SJSA1 (cell line): ENCODE data around the gene MAEL. TPM values are rescaled to one million over a fixed set of nuclear protein-coding genes. Genes with fewer than 3 reads are reported as not detected.

Source experiments
- DNase-seq, 2 experiments: peaks; one replicate each; pipeline ENCODE4 v3.0.0-alpha.2; 2015 to 2020; ENCODE audit warnings: low spot score in 2 of 2, low read depth in 1 of 2
- H3K27ac ChIP-seq: fragments of 250-450 bp; sonication (Bioruptor Pico); 2 replicates; pipeline ENCODE4 v1.5.1; 2020; ENCODE audit warnings: mild to moderate bottlenecking, moderate library complexity
- H3K27me3 ChIP-seq: fragments of 250-450 bp; sonication (Bioruptor Pico); replicated peaks from 2 replicates; pipeline ENCODE4 v1.5.1; 2020; ENCODE audit warnings: mild to moderate bottlenecking, moderate library complexity
- H3K36me3 ChIP-seq: fragments of 250-450 bp; sonication (Bioruptor Pico); 2 replicates; pipeline ENCODE4 v1.5.1; 2020; ENCODE audit warnings: mild to moderate bottlenecking
- H3K4me1 ChIP-seq: fragments of 250-450 bp; sonication (Bioruptor Pico); replicated peaks from 2 replicates; pipeline ENCODE4 v1.6.1; 2021; ENCODE audit warnings: mild to moderate bottlenecking
- H3K4me3 ChIP-seq: fragments of 250-450 bp; sonication (Bioruptor Pico); 2 replicates; pipeline ENCODE4 v1.5.1; 2020; ENCODE audit warnings: mild to moderate bottlenecking
- H3K9me3 ChIP-seq: fragments of 250-450 bp; sonication (Bioruptor Pico); replicated peaks from 2 replicates; pipeline ENCODE4 v1.5.1; 2020; ENCODE audit warnings: mild to moderate bottlenecking
- total RNA-seq: library from RNA; depleted of rRNA; stranded (reverse); fragments of >200 nt; shearing (Covaris generic); gene quantifications from 2 replicates; pipeline ENCODE4 v1.2.3, GENCODE V29; 2014

Gene MAEL
- total RNA-seq, 1 experiment from 2014 or later, result 0.05 TPM

- DNase-seq, result no peak
- Histone ChIP-seq H3K36me3 (no peaks in the 10 kb centered on the region), H3K27me3 (no peaks in the 10 kb centered on the region), H3K4me1 (peaks cover 10% of the 10 kb centered on the region), H3K4me3 (no peak overlapping the region), H3K27ac (no peak overlapping the region), H3K9me3 (no peaks in the 10 kb centered on the region)
Observed at GRCh38 chr1:167054531-167054930, 65.5 kb downstream of the MAEL start.

- Histone ChIP-seq H3K4me1 (peaks cover 11% of the 10 kb centered on the region), H3K27me3 (no peaks in the 10 kb centered on the region), H3K9me3 (no peaks in the 10 kb centered on the region), H3K27ac (no peak overlapping the region), H3K36me3 (no peaks in the 10 kb centered on the region), H3K4me3 (no peak overlapping the region)
- DNase-seq, result no peak
Observed at GRCh38 chr1:167054946-167055630, 66.0 kb downstream of the MAEL start.

GRCh38 chr1:167056529-167057231, 67.6 kb downstream of the MAEL start:
- H3K9me3 ChIP-seq, result no peaks in the 10 kb centered on the region
- H3K27ac ChIP-seq, result no peak overlapping the region
- H3K4me1 ChIP-seq, result peaks cover 11% of the 10 kb centered on the region
- no peaks in the 10 kb centered on the region for H3K36me3 ChIP-seq
- no peaks in the 10 kb centered on the region for H3K27me3 ChIP-seq
- DNase-seq, result no peak
- no peak overlapping the region for H3K4me3 ChIP-seq

- peaks cover 11% of the 10 kb centered on the region for H3K4me1 ChIP-seq
Observed at GRCh38 chr1:167057241-167057688, 68.2 kb downstream of the MAEL start.

GRCh38 chr1:167059045-167059808, 70.1 kb downstream of the MAEL start:
- Histone ChIP-seq H3K4me3 (no peak overlapping the region), H3K27me3 (no peaks in the 10 kb centered on the region), H3K9me3 (no peaks in the 10 kb centered on the region), H3K4me1 (peaks cover 11% of the 10 kb centered on the region), H3K36me3 (no peaks in the 10 kb centered on the region), H3K27ac (peak overlapping the region; percentile 22; the same call in 1 of the 2 replicates)
- DNase-seq, result peak; percentile 75 to 79

More at GRCh38 chr1:167057241-167057688, 68.2 kb downstream of the MAEL start:
- peak; percentile 60 to 64 for DNase-seq
- no peak overlapping the region for H3K27ac ChIP-seq
- H3K9me3 ChIP-seq, result no peaks in the 10 kb centered on the region
- H3K4me3 ChIP-seq, result no peak overlapping the region
- no peaks in the 10 kb centered on the region for H3K36me3 ChIP-seq
- no peaks in the 10 kb centered on the region for H3K27me3 ChIP-seq

GRCh38 chr1:167059809-167060107, 70.7 kb downstream of the MAEL start:
- H3K4me3 ChIP-seq, result no peak overlapping the region
- no peaks in the 10 kb centered on the region for H3K27me3 ChIP-seq
- DNase-seq, result no peak
- H3K4me1 ChIP-seq, result peaks cover 11% of the 10 kb centered on the region
- H3K36me3 ChIP-seq, result no peaks in the 10 kb centered on the region
- H3K27ac ChIP-seq, result no peak overlapping the region
- no peaks in the 10 kb centered on the region for H3K9me3 ChIP-seq

GRCh38 chr1:167060141-167061072, 71.3 kb downstream of the MAEL start:
- Histone ChIP-seq H3K4me3 (no peak overlapping the region), H3K36me3 (no peaks in the 10 kb centered on the region), H3K27ac (no peak overlapping the region), H3K4me1 (peaks cover 11% of the 10 kb centered on the region), H3K9me3 (no peaks in the 10 kb centered on the region), H3K27me3 (no peaks in the 10 kb centered on the region)
- DNase-seq, result no peak

GRCh38 chr1:167061073-167061464, 72.0 kb downstream of the MAEL start:
- Histone ChIP-seq H3K4me1 (peaks cover 11% of the 10 kb centered on the region), H3K27me3 (no peaks in the 10 kb centered on the region), H3K36me3 (no peaks in the 10 kb centered on the region), H3K9me3 (no peaks in the 10 kb centered on the region), H3K27ac (no peak overlapping the region), H3K4me3 (no peak overlapping the region)
- no peak for DNase-seq

GRCh38 chr1:167064621-167065020, 75.5 kb downstream of the MAEL start:
- Histone ChIP-seq H3K9me3 (no peaks in the 10 kb centered on the region), H3K27ac (no peak overlapping the region), H3K27me3 (0 out of 2 replicates have a peak, but pooled peaks cover 6% of the 10 kb centered on the region), H3K4me3 (no peak overlapping the region), H3K36me3 (no peaks in the 10 kb centered on the region), H3K4me1 (peaks cover under 1% of the 10 kb centered on the region; the same call in 1 of the 2 replicates)
- no peak for DNase-seq

GRCh38 chr1:167065471-167065870, 76.4 kb downstream of the MAEL start:
- Histone ChIP-seq H3K36me3 (no peaks in the 10 kb centered on the region), H3K27me3 (0 out of 2 replicates have a peak, but pooled peaks cover 8% of the 10 kb centered on the region), H3K27ac (no peak overlapping the region), H3K4me1 (no peaks in the 10 kb centered on the region), H3K9me3 (no peaks in the 10 kb centered on the region), H3K4me3 (no peak overlapping the region)
- no peak for DNase-seq

- Histone ChIP-seq H3K4me1 (no peaks in the 10 kb centered on the region), H3K4me3 (no peak overlapping the region), H3K27me3 (0 out of 2 replicates have a peak, but pooled peaks cover 11% of the 10 kb centered on the region), H3K27ac (no peak overlapping the region), H3K9me3 (no peaks in the 10 kb centered on the region), H3K36me3 (no peaks in the 10 kb centered on the region)
- DNase-seq, result peak; percentile 52 to 70
Observed at GRCh38 chr1:167066333-167067122, 77.4 kb downstream of the MAEL start.

GRCh38 chr1:167067904-167068303, 78.8 kb downstream of the MAEL start:
- no peaks in the 10 kb centered on the region for H3K36me3 ChIP-seq
- 0 out of 2 replicates have a peak, but pooled peaks cover 11% of the 10 kb centered on the region for H3K27me3 ChIP-seq
- no peak overlapping the region for H3K4me3 ChIP-seq
- DNase-seq, result no peak
- H3K4me1 ChIP-seq, result no peaks in the 10 kb centered on the region
- H3K27ac ChIP-seq, result no peak overlapping the region
- H3K9me3 ChIP-seq, result no peaks in the 10 kb centered on the region
